Uterus (tissue), 4 donors: ENCODE results near the gene NLGN1. TPM values are rescaled to one million over a fixed set of nuclear protein-coding genes. Genes with fewer than 3 reads are reported as not detected.
"Not testable (repeated sequence)": the region's sequence is repeated elsewhere in the genome, so short reads cannot be mapped to it uniquely, and the experiment has no call there.

Experiments
- DNase-seq, 2 donors: peaks; one replicate each; pipeline ENCODE4 v3.0.0-alpha.2; 2019 to 2020
- H3K27ac ChIP-seq, 2 donors: fragments of 200-600 bp; sonication (generic); 1 replicate in 1 of 2; 2 replicates in 1 of 2; pipeline ENCODE4 v1.5.1; 2016 to 2018
- H3K27me3 ChIP-seq, 2 donors: fragments of 200-600 bp; sonication (generic); one replicate each; pipeline ENCODE4 v1.5.1; 2018 to 2019; ENCODE audit warnings: control low read depth in 1 of 2
- H3K36me3 ChIP-seq, 2 donors: fragments of 200-600 bp; sonication (generic); one replicate each; pipeline ENCODE4 v1.5.1; 2019; ENCODE audit warnings: control low read depth in 1 of 2
- H3K4me1 ChIP-seq, 2 donors: fragments of 200-600 bp; sonication (generic); one replicate each; pipeline ENCODE4 v1.5.1; 2018 to 2019; ENCODE audit warnings: control low read depth in 1 of 2
- H3K4me3 ChIP-seq, 2 donors: fragments of 200-600 bp; sonication (generic); 1 replicate in 1 of 2; 2 replicates in 1 of 2; pipeline ENCODE4 v1.5.1; 2018 to 2019; ENCODE audit warnings: mild to moderate bottlenecking in 1 of 2
- H3K9me3 ChIP-seq, 2 donors: fragments of 200-600 bp; sonication (generic); one replicate each; pipeline ENCODE4 v1.5.1; 2019; ENCODE audit warnings: control low read depth in 1 of 2
- CTCF ChIP-seq, 4 experiments: fragments of 200-600 bp in 2 of 4; fragments of 450-650 bp in 2 of 4; sonication (generic) in 2 of 4; IDR thresholded peaks; one replicate each; pipeline ENCODE4 v1.5.1; 2016 to 2019; ENCODE audit warnings: antibody characterized with exemption in 4 of 4, mild to moderate bottlenecking in 2 of 4, moderate library complexity in 1 of 4
- POLR2A ChIP-seq, 2 donors: fragments of 450-650 bp; IDR thresholded peaks; one replicate each; pipeline ENCODE4 v1.6.1; 2016; ENCODE audit warnings: antibody characterized with exemption in 2 of 2, mild to moderate bottlenecking in 1 of 2, moderate library complexity in 1 of 2
- intact Hi-C: fragments of 100-400 bp; cut with DNase I; formaldehyde crosslinking; loops from one replicate; pipeline ENCODE4 v1.15.1; 2023; ENCODE audit warnings: low total_unique reads
- total RNA-seq, 4 donors: library from RNA; depleted of rRNA in 3 of 4; stranded (reverse); fragments of >200 nt in 3 of 4; gene quantifications; one replicate each; pipeline versions ENCODE4 v1.1.0 to v1.2.4, GENCODE V29; 2014 to 2023
- donor health status: DM: yes; HTN: yes; CAD: no.

The NLGN1 gene
- total RNA-seq, 4 donors from 2014 or later = 3.6 to 44.8 (median 9.8) TPM

GRCh38 chr3:174206607-174207192 is 809.2 kb downstream of the NLGN1 start:
- Histone ChIP-seq H3K27me3 (no peaks in the 10 kb centered on the region), H3K27ac (no peak overlapping the region), H3K4me1 (no peaks in the 10 kb centered on the region), H3K36me3 (no peaks in the 10 kb centered on the region), H3K4me3 (no peak overlapping the region), H3K9me3 (no peaks in the 10 kb centered on the region)
- no peak for DNase-seq
- intact Hi-C loops = no loop called here
- TF ChIP-seq POLR2A (IDR thresholded peaks at IDR 0.05) (no peak), CTCF (IDR thresholded peaks at IDR 0.05) (no peak)

GRCh38 chr3:174208161-174208560 is 810.6 kb downstream of the NLGN1 start:
- Histone ChIP-seq H3K36me3 (no peaks in the 10 kb centered on the region), H3K4me3 (no peak overlapping the region), H3K27ac (no peak overlapping the region), H3K9me3 (no peaks in the 10 kb centered on the region), H3K4me1 (no peaks in the 10 kb centered on the region), H3K27me3 (no peaks in the 10 kb centered on the region)
- TF ChIP-seq CTCF (IDR thresholded peaks at IDR 0.05) (no peak), POLR2A (IDR thresholded peaks at IDR 0.05) (no peak)
- no peak for DNase-seq
- intact Hi-C loops = no loop called here

GRCh38 chr3:174211896-174212295 is 814.4 kb downstream of the NLGN1 start:
- not testable (repeated sequence) for H3K27me3 ChIP-seq

GRCh38 chr3:174215456-174215855 is 817.9 kb downstream of the NLGN1 start:
- TF ChIP-seq POLR2A (IDR thresholded peaks at IDR 0.05) (no peak), CTCF (IDR thresholded peaks at IDR 0.05) (no peak)
- Histone ChIP-seq H3K36me3 (no peaks in the 10 kb centered on the region), H3K27ac (no peak overlapping the region), H3K4me3 (no peak overlapping the region), H3K4me1 (no peaks in the 10 kb centered on the region), H3K27me3 (no peaks in the 10 kb centered on the region), H3K9me3 (no peaks in the 10 kb centered on the region)
- intact Hi-C loops = no loop called here
- no peak for DNase-seq

More at GRCh38 chr3:174211896-174212295, 814.4 kb downstream of the NLGN1 start:
- H3K9me3 ChIP-seq, intact Hi-C loops, DNase-seq, H3K4me1 ChIP-seq, H3K36me3 ChIP-seq, H3K4me3 ChIP-seq, H3K27ac ChIP-seq: not testable (repeated sequence)

- Histone ChIP-seq H3K4me3 (no peak overlapping the region), H3K4me1 (no peaks in the 10 kb centered on the region), H3K27ac (no peak overlapping the region), H3K27me3 (no peaks in the 10 kb centered on the region), H3K9me3 (no peaks in the 10 kb centered on the region), H3K36me3 (no peaks in the 10 kb centered on the region)
- TF ChIP-seq POLR2A (IDR thresholded peaks at IDR 0.05) (no peak), CTCF (IDR thresholded peaks at IDR 0.05) (no peak)
- no peak for DNase-seq
- intact Hi-C loops = no loop called here
Observed at GRCh38 chr3:174216019-174216418, 818.5 kb downstream of the NLGN1 start.
